Neural crest cell (in vitro differentiated cells): Measurements from ENCODE around the gene IL1R1. TPM values are rescaled to one million over a fixed set of nuclear protein-coding genes. Genes with fewer than 3 reads are reported as not detected.

ENCODE experiments used
- DNase-seq: peaks from one replicate; pipeline ENCODE4 v3.0.0; 2021; ENCODE audit warnings: low read depth, mixed read lengths, low spot score
- H3K27ac Mint-ChIP-seq: one replicate; pipeline ENCODE4 v1.8.0; 2021; ENCODE audit warnings: mild to moderate bottlenecking, mixed read lengths; ENCODE audit not compliant: unreplicated experiment
- H3K27me3 Mint-ChIP-seq: 2 replicates; pipeline ENCODE4 v1.8.0; 2021; ENCODE audit warnings: low read depth, mild to moderate bottlenecking, mixed read lengths
- H3K36me3 Mint-ChIP-seq: 2 replicates; pipeline ENCODE4 v1.8.0; 2021; ENCODE audit warnings: low read depth, mild to moderate bottlenecking, mixed read lengths
- H3K4me1 Mint-ChIP-seq: 2 replicates; pipeline ENCODE4 v1.8.0; 2021; ENCODE audit warnings: mixed read lengths
- H3K4me3 Mint-ChIP-seq: one replicate; pipeline ENCODE4 v1.8.0; 2021; ENCODE audit warnings: mild to moderate bottlenecking, mixed read lengths
- H3K9me3 Mint-ChIP-seq: 2 replicates; pipeline ENCODE4 v1.8.0; 2021; ENCODE audit warnings: mixed read lengths
- CTCF ChIP-seq: fragments of 200-600 bp; sonication (generic); conservative IDR thresholded peaks from 2 replicates; pipeline ENCODE4 v1.5.0; 2021; ENCODE audit warnings: antibody characterized with exemption, mild to moderate bottlenecking
- total RNA-seq: library from RNA; stranded (reverse); gene quantifications from 2 replicates; pipeline ENCODE4 v1.2.1, GENCODE V29; 2021

The IL1R1 gene
- total RNA-seq, 1 donor from 2014 or later, result 0.14 TPM

GRCh38 chr2:102154946-102155702 lies 12.6 kb downstream of the IL1R1 start:
- no peak overlapping the region for H3K4me3 Mint-ChIP-seq
- TF ChIP-seq CTCF, result no peak
- H3K9me3 Mint-ChIP-seq, result peaks cover 2% of the 10 kb centered on the region
- no peaks in the 10 kb centered on the region for H3K27me3 Mint-ChIP-seq
- H3K4me1 Mint-ChIP-seq, result peaks cover 4% of the 10 kb centered on the region
- H3K27ac Mint-ChIP-seq, result peak overlapping the region; percentile 10
- DNase-seq, result no peak
- H3K36me3 Mint-ChIP-seq, result no peaks in the 10 kb centered on the region

GRCh38 chr2:102155703-102156515 lies 13.4 kb downstream of the IL1R1 start:
- DNase-seq, result no peak
- TF ChIP-seq CTCF, result no peak
- Mint-ChIP-seq H3K4me1 (peaks cover 4% of the 10 kb centered on the region), H3K27ac (no peak overlapping the region), H3K4me3 (no peak overlapping the region), H3K27me3 (no peaks in the 10 kb centered on the region), H3K36me3 (no peaks in the 10 kb centered on the region), H3K9me3 (peaks cover 5% of the 10 kb centered on the region)

GRCh38 chr2:102158011-102158755 lies 15.6 kb downstream of the IL1R1 start:
- H3K4me1 Mint-ChIP-seq, result peaks cover 4% of the 10 kb centered on the region
- H3K27ac Mint-ChIP-seq, result no peak overlapping the region
- no peak for TF ChIP-seq CTCF
- H3K27me3 Mint-ChIP-seq, result no peaks in the 10 kb centered on the region
- H3K9me3 Mint-ChIP-seq, result peaks cover 3% of the 10 kb centered on the region
- no peak overlapping the region for H3K4me3 Mint-ChIP-seq
- no peaks in the 10 kb centered on the region for H3K36me3 Mint-ChIP-seq
- no peak for DNase-seq

GRCh38 chr2:102159295-102159694 lies 16.7 kb downstream of the IL1R1 start:
- Mint-ChIP-seq H3K4me1 (peaks cover 4% of the 10 kb centered on the region), H3K36me3 (no peaks in the 10 kb centered on the region), H3K27ac (no peak overlapping the region), H3K4me3 (no peak overlapping the region), H3K27me3 (no peaks in the 10 kb centered on the region), H3K9me3 (peaks cover 3% of the 10 kb centered on the region)
- no peak for TF ChIP-seq CTCF
- DNase-seq, result no peak

GRCh38 chr2:102166189-102166845 lies 23.8 kb downstream of the IL1R1 start:
- no peak for DNase-seq
- no peak for TF ChIP-seq CTCF
- Mint-ChIP-seq H3K27ac (no peak overlapping the region), H3K36me3 (no peaks in the 10 kb centered on the region), H3K9me3 (no peaks in the 10 kb centered on the region), H3K4me3 (no peak overlapping the region), H3K4me1 (no peaks in the 10 kb centered on the region), H3K27me3 (no peaks in the 10 kb centered on the region)
